ENCODE results near the gene MROH8. TPM values are rescaled to one million over a fixed set of nuclear protein-coding genes. Genes with fewer than 3 reads are reported as not detected.
A peak's percentile ranks its signal among the peaks of the same experiment; 100 is the strongest.

Gene MROH8
- total RNA-seq, 2 experiments from 2014 or later, result 1.7 to 2.2 TPM

DNA sequence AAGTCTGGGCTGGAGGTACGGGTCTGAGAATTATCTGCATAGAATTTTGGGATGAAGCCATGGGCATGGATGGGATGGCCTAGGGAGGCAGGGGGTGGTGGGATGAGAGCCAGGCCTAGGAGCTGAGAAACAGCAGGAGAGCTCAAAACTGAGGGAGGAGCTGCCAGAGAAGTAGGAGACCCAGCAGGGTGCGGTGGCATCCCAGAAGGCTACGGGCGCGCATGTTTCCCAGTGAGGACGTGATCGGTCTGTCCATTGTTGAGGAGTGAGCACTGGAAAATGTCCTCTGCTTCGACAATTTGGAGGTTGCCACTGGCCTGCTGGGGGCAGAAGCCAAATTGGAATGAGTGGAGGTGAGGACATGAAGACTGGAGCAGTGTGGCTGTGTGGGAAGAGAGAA, 14.5 kb upstream of the MROH8 start:
- Mint-ChIP-seq H3K27ac (peak overlapping the region; percentile 64), H3K4me3 (no peak overlapping the region), H3K4me1 (peaks cover 61% of the 10 kb centered on the region), H3K36me3 (ENCODE audit: low read depth) (peaks cover 56% of the 10 kb centered on the region), H3K9me3 (no peaks in the 10 kb centered on the region), H3K27me3 (no peaks in the 10 kb centered on the region)
- DNase-seq, result no peak
- ChIA-PET CTCF (interaction anchor here (1.1 to 8.4 kb wide), 3 partner anchors 16 to 340 kb away, joined by 5 to 79 read pairs (median 23); partner anchors contain the start of genes MROH8 and RPN2), POLR2A (interaction anchor here (3.5 kb wide), 1 partner anchor 15 kb away, joined by 19 read pairs; the partner anchor contains the start of genes MROH8 and RPN2)

DNA sequence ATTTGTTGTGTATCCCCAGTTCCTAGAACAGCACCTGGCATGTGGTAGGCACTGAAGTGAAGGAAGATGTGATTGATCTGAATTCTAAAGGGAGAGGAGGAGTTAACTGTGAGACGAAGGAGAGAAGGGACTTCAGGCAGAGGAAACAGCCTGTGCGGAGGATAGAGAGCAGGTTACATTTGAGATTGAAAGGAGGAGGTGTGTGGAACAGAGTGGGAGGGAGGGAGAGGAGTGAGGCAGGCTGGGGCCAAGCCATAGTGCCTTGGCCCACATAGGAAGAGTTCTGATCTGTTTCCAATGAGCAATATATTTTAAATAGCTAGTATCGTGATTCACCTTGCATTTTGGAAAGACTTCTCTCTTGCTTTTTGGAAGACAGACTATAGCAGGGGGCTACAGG, 13.9 kb upstream of the MROH8 start:
- ChIA-PET POLR2A (interaction anchor here (3.5 kb wide), 1 partner anchor 15 kb away, joined by 19 read pairs; the partner anchor contains the start of genes MROH8 and RPN2), CTCF (interaction anchor here (1.1 to 8.4 kb wide), 4 partner anchors 15 to 341 kb away, joined by 5 to 79 read pairs (median 16); partner anchors contain the start of genes MROH8 and RPN2)
- H3K4me1 Mint-ChIP-seq, result peaks cover 64% of the 10 kb centered on the region
- H3K4me3 Mint-ChIP-seq, result no peak overlapping the region
- no peaks in the 10 kb centered on the region for H3K9me3 Mint-ChIP-seq
- no peaks in the 10 kb centered on the region for H3K27me3 Mint-ChIP-seq
- H3K36me3 Mint-ChIP-seq (ENCODE audit: low read depth), result peaks cover 57% of the 10 kb centered on the region
- DNase-seq, result no peak
- no peak overlapping the region for H3K27ac Mint-ChIP-seq

DNA sequence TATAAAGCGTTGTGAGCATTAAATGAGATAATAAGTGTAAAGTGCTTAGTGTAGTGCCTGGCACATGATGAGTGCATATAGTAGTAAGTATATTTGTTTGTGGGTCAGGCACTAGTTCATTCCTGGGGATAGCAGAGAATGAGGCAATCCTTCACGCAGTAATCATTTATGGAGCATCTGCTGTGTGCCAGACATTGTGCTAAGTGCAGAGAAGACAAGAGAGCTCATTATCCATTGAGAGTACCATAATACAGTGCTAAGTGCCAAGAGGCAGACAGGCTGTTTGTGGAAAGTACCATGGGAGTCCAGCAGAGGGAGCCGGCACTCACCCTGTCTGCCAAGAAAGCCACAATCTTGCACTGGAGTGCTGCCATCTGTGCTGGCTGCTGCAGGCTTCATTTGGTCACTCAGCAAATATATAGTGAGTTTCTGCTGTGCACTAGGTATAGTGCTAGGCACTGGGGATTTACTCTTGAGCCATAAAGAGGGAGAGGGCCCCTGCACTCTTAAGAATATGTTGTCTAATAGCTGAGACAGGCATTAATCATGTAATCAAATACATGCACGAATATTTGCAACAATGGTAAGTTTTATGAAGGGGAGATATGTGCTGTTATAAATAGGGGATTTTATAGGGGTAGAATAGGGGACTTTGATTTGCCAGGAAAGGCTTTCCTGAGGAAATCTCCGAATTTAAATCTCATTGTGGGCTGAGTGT, 12.9 kb upstream of the MROH8 start:
- Mint-ChIP-seq H3K4me1 (peaks cover 67% of the 10 kb centered on the region), H3K27me3 (no peaks in the 10 kb centered on the region), H3K27ac (no peak overlapping the region), H3K9me3 (no peaks in the 10 kb centered on the region), H3K4me3 (no peak overlapping the region), H3K36me3 (ENCODE audit: low read depth) (peaks cover 61% of the 10 kb centered on the region)
- ChIA-PET POLR2A (interaction anchor here (0.9 to 5.6 kb wide), 3 partner anchors 9 to 22 kb away, joined by 3 to 43 read pairs (median 4); partner anchors contain the start of genes MROH8 and RPN2), CTCF (interaction anchor here (0.5 to 8.4 kb wide), 17 partner anchors 9 to 347 kb away, joined by 3 to 79 read pairs (median 4); partner anchors contain the start of genes MROH8, RBL1 and RPN2)
- peak; percentile 80 for DNase-seq

DNA sequence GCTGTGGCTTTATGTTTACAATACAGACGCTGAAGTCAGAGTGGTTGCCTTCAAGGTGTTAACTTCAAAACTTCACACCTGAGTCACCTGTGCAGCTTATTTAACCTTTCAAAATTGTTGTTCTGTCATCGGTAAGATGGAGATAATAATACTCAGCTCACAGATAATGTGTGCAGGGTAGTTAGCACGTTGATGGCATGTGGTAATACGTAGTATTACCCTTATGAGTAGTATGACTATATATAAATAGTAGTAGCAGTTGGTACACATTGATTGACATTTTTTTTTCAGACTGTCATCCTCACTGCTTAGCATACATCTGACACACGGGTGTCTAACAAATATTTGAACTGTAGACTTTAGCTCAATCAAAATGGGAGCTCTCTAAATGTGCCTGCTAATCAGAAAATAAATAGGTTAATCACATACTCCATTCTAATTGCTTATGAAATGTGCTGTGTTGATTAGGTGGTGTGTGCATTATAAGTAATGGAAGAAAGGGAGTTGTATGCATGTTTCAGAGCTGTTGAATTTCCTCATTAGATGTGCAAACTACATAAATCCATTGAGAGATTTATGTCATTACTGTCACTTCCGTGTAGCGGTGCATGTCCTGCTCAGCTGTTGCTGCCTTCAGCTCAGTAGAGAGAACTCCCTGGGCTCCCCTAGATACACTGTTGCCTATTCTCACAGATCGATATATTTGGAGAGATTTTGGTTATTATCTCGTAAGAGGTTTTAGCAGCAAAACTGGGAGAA, 11.2 kb upstream of the MROH8 start:
- DNase-seq, result no peak
- ChIA-PET CTCF (interaction anchor here (1.0 to 8.4 kb wide), 5 partner anchors 7 to 183 kb away, joined by 3 to 79 read pairs (median 8); partner anchors contain the start of genes MROH8 and RPN2), POLR2A (interaction anchor here (1.0 to 5.6 kb wide), 4 partner anchors 9 to 95 kb away, joined by 3 to 43 read pairs (median 6); partner anchors contain the start of genes MROH8, RBL1 and RPN2)
- H3K27ac Mint-ChIP-seq, result no peak overlapping the region
- no peaks in the 10 kb centered on the region for H3K9me3 Mint-ChIP-seq
- no peaks in the 10 kb centered on the region for H3K27me3 Mint-ChIP-seq
- peaks cover 71% of the 10 kb centered on the region for H3K4me1 Mint-ChIP-seq
- no peak overlapping the region for H3K4me3 Mint-ChIP-seq
- peaks cover 60% of the 10 kb centered on the region for H3K36me3 Mint-ChIP-seq (ENCODE audit: low read depth)

DNA sequence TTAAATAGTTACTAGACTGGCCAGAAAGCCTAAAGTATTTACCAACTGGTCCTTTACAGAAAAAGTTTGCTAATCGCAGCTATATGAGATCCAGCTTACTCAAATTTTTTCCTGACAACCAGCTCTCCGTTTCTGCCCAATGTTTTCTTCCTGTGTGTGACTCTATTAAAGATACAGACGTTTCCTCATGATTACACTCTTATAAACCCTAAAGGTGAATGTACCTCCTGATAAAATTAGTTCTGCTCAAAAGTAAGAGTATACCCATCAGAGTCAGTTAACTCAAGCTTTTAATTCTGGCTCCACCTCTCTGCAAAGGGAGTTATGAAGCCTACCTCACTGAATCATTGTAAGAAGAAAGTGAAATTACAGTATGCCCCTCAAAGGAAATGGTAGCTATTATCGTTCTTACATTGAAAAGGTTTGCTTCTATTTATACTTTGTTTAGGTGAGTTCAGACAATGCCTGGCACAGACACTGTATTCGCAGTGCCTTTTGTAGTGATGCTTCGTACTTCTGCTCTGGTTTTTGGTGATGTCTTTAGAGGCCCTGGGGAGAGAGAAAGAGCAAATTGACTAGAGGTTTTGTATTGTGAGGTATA, 10.2 kb upstream of the MROH8 start:
- Mint-ChIP-seq H3K4me1 (peaks cover 66% of the 10 kb centered on the region), H3K4me3 (no peak overlapping the region), H3K9me3 (no peaks in the 10 kb centered on the region), H3K27me3 (no peaks in the 10 kb centered on the region), H3K27ac (peak overlapping the region; percentile 61), H3K36me3 (ENCODE audit: low read depth) (peaks cover 65% of the 10 kb centered on the region)
- DNase-seq, result no peak
- POLR2A ChIA-PET, result interaction anchor here (1.0 to 5.6 kb wide), 3 partner anchors 8 to 23 kb away, joined by 3 to 43 read pairs (median 3); partner anchors contain the start of genes MROH8 and RPN2
- CTCF ChIA-PET, result interaction anchor here (0.6 to 8.4 kb wide), 5 partner anchors 8 to 182 kb away, joined by 3 to 79 read pairs (median 8); partner anchors contain the start of genes MROH8 and RPN2

DNA sequence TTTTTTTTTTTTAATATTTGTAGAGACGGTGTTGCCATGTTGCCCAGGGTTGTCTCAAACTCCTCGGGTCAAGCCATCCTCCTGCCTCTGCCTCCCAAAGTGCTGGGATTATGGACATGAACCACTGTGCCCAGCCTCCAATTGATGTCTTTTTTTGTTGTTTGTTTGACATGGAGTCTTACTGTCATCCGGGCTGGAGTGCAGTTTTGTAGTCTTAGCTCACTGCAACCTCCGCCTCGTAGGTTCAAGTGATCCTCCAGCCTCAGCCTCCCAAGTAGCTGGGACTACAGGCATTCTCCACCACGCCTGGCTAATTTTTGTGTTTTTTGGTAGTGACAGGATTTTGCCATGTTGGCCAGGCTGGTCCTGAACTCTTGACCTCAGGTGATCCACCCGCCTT, 9.4 kb upstream of the MROH8 start:
- Mint-ChIP-seq H3K9me3 (no peaks in the 10 kb centered on the region), H3K4me3 (no peak overlapping the region), H3K27me3 (no peaks in the 10 kb centered on the region), H3K27ac (no peak overlapping the region), H3K4me1 (peaks cover 64% of the 10 kb centered on the region), H3K36me3 (ENCODE audit: low read depth) (peaks cover 67% of the 10 kb centered on the region)
- ChIA-PET POLR2A (interaction anchor here (5.6 kb wide), 1 partner anchor 10 kb away, joined by 43 read pairs; the partner anchor contains the start of genes MROH8 and RPN2), CTCF (interaction anchor here (0.6 to 8.4 kb wide), 3 partner anchors 11 to 112 kb away, joined by 4 to 79 read pairs (median 21); partner anchors contain the start of genes MROH8 and RPN2)
- no peak for DNase-seq

DNA sequence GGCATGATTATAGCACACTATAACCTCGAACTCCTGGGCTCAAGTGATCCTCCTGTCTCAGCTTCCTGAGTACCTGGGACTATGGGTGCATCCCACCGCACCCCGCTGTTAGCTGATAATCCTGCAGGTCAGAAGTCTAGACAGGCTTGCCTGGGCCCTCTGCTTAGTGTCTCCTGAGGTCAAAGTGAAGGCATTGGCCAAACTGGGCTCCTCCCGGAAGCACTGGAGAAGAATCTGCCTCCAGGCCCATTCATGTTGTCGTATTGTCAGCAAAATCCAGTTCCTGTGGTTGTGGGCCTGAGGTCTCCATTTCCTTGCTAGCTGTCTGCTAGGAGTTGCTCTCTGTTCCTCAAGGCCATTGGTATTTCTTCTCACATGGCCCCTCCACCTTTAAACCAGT, 6.3 kb upstream of the MROH8 start:
- ChIA-PET POLR2A (no interaction called here), CTCF (no interaction called here)
- DNase-seq, result no peak
- Mint-ChIP-seq H3K27ac (peak overlapping the region; percentile 34), H3K4me1 (peaks cover 64% of the 10 kb centered on the region), H3K27me3 (no peaks in the 10 kb centered on the region), H3K36me3 (ENCODE audit: low read depth) (peaks cover 66% of the 10 kb centered on the region), H3K9me3 (no peaks in the 10 kb centered on the region), H3K4me3 (no peak overlapping the region)

DNA sequence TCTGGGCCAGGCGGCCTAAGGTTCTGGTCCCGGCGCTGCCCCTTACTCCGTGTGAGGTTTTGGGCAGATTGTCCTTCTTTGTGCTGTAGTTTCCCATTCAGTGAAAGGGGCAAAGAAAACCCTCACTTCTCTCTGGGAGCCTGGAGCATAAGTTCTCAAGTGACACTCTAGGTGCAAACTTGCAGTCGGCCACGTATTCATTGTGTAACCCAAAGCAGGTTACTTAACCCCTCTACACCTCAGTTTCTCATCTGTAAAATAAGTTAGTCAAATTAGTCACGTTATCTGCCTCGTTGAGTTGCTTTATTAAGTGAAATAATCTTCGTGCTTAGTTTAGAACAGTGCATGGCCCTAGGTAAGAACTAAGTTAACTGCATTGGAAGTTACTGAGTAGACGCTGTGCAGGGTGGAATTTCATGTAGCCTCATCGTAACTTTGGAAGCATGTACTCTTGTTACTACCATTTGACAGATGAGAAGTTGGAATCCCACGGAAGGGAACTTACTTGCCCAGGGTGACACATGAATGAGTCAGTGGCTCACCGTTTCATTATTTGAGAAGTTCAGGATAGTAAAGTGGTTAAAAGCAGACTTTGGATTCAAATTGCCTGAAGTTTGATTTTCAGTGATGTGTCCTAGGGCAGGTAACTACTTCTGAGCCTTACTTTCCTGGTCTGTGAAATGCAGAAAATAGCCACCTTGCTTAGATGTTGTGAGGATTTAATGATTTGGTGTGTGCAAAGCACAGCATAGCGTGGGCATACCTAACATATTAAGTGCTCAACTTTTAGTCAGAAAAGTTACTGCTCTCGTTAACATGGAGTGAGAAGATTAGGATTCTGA, 556 bp upstream of the MROH8 start:
- Mint-ChIP-seq H3K9me3 (no peaks in the 10 kb centered on the region), H3K4me1 (peaks cover 43% of the 10 kb centered on the region), H3K36me3 (ENCODE audit: low read depth) (peaks cover 34% of the 10 kb centered on the region), H3K27ac (peak overlapping the region; percentile 94), H3K4me3 (peak overlapping the region; percentile 92), H3K27me3 (no peaks in the 10 kb centered on the region)
- no peak for DNase-seq
- ChIA-PET POLR2A (interaction anchor here (0.7 to 4.4 kb wide), 24 partner anchors 10 to 1783 kb away, joined by 3 to 106 read pairs (median 5); partner anchors contain the start of genes BLCAP, DHX35, MANBAL and RBL1), CTCF (interaction anchor here (0.6 to 3.5 kb wide), 5 partner anchors 13 to 675 kb away, joined by 3 to 79 read pairs (median 5); partner anchors contain the start of gene RBL1)

DNA sequence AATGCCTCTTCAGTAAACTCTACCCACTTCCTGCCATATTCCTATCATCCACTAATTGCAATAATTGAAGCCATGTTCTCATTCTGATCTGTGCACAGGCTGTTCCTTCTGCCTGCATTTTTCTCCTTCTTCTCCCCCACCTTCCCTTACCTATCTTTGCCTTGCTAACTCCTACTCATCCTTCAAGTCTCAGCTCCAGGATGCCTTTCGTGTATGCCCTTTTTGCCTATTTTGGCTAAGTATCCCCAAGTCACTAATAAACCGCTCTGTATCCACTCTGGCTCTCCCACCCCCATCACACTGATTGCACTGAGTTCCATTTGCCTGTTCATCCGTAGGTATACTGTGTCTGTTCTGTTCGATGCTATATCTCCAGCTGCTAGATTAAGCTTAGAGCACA, 6.5 kb downstream of the MROH8 start:
- no peak for DNase-seq
- Mint-ChIP-seq H3K4me1 (peaks cover under 1% of the 10 kb centered on the region), H3K4me3 (no peak overlapping the region), H3K9me3 (no peaks in the 10 kb centered on the region), H3K36me3 (ENCODE audit: low read depth) (no peaks in the 10 kb centered on the region), H3K27ac (no peak overlapping the region), H3K27me3 (no peaks in the 10 kb centered on the region)
- CTCF ChIA-PET, result interaction anchor here (0.7 to 1.0 kb wide), 2 partner anchors 22 to 23 kb away, joined by 4 to 5 read pairs; no protein-coding TSS in a partner anchor
- POLR2A ChIA-PET, result interaction anchor here (1.4 kb wide), 1 partner anchor 17 kb away, joined by 3 read pairs; no protein-coding TSS in a partner anchor

DNA sequence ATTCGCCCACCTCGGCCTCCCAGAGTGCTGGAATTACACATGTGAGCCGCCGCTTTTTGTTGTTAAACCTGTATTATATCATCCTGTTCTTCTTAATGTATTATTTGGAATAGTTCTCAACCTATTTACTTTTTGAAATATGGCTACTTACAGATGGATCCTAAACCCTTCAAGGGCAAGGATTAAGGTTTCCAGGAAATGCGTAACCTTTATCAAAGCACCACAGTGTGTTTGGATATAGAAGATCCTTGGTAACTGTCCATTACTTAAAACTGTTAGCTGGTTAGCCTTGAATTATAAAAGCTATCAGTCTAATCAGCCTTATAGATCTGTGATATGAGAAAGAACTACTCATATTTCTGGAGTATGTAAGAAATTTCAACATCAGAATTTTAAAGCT, 12.5 kb downstream of the MROH8 start:
- Mint-ChIP-seq H3K27me3 (peaks cover 6% of the 10 kb centered on the region), H3K9me3 (no peaks in the 10 kb centered on the region), H3K27ac (no peak overlapping the region), H3K4me3 (no peak overlapping the region), H3K36me3 (ENCODE audit: low read depth) (no peaks in the 10 kb centered on the region), H3K4me1 (no peaks in the 10 kb centered on the region)
- ChIA-PET CTCF (interaction anchor here (1.0 to 1.4 kb wide), 3 partner anchors 11 to 25 kb away, joined by 3 to 6 read pairs (median 3); partner anchors contain the start of genes MROH8 and RPN2), POLR2A (interaction anchor here (1.3 to 3.8 kb wide), 2 partner anchors 12 to 23 kb away, joined by 3 to 15 read pairs; partner anchors contain the start of genes MROH8 and RPN2)
- no peak for DNase-seq

DNA sequence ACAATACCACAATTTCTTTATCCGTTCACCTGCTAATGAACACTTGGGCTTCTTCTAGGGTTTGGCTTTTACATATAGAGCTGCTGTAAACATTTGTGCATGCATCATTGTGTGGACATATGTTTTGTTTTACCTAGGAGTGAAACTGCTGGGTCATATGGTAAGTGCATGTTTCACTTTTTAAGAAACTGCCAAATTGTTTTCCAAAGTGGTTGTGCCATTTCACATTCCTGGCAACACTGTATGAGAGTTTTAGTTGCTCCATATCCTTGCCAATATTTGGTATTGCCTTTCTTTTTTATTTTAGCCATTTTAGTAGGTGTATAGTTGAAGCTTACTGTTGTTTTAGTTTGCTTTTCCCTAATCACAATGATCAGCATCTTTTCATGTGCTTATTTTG, 14.3 kb downstream of the MROH8 start:
- no peaks in the 10 kb centered on the region for H3K36me3 Mint-ChIP-seq (ENCODE audit: low read depth)
- CTCF ChIA-PET, result no interaction called here
- POLR2A ChIA-PET, result no interaction called here
- H3K27me3 Mint-ChIP-seq, result peaks cover 9% of the 10 kb centered on the region
- no peak overlapping the region for H3K27ac Mint-ChIP-seq
- no peaks in the 10 kb centered on the region for H3K9me3 Mint-ChIP-seq
- H3K4me3 Mint-ChIP-seq, result no peak overlapping the region
- no peak for DNase-seq
- no peaks in the 10 kb centered on the region for H3K4me1 Mint-ChIP-seq

All from activated CD4-positive, alpha-beta memory T cell treated with anti-CD3 and anti-CD28 coated beads, Interleukin-2, amount 10 ng/mL, durations not matched to agents 7 days and 5 days (primary cell).